Measurements from ENCODE around the gene RPA4. TPM values are rescaled to one million over a fixed set of nuclear protein-coding genes. Genes with fewer than 3 reads are reported as not detected.

The RPA4 gene
- total RNA-seq, 2 donors from 2014 or later = 1.5 to 2.4 TPM

Other genes with a start within 250 kb of the RPA4 start
- 10 to 100 TPM; 29.6 to 31.5 TPM for gene DIAPH2, start 199.1 kb upstream of the RPA4 start, total RNA-seq